Ectodermal cell (in vitro differentiated cells): ENCODE measurements around the gene NR5A2.
"Not testable (repeated sequence)": the region's sequence is repeated elsewhere in the genome, so short reads cannot be mapped to it uniquely, and the experiment has no call there.

Source experiments
- H3K27ac ChIP-seq: 2 replicates; pipeline ENCODE4 v1.7.0; 2013; ENCODE audit warnings: mild to moderate bottlenecking, low read depth, low read length; ENCODE audit not compliant: insufficient read depth, poor library complexity, severe bottlenecking
- H3K27me3 ChIP-seq: 2 replicates; pipeline ENCODE4 v1.7.0; 2013; ENCODE audit warnings: mild to moderate bottlenecking, low read length; ENCODE audit not compliant: insufficient read depth, control insufficient read depth, poor library complexity, severe bottlenecking
- H3K36me3 ChIP-seq: one replicate; pipeline ENCODE4 v1.7.0; 2013; ENCODE audit warnings: low read length; ENCODE audit not compliant: control insufficient read depth, insufficient read depth
- H3K4me1 ChIP-seq: one replicate; pipeline ENCODE4 v1.7.0; 2013; ENCODE audit warnings: low read length; ENCODE audit not compliant: control insufficient read depth, insufficient read depth
- H3K4me3 ChIP-seq: 2 replicates; pipeline ENCODE4 v1.7.0; 2013; ENCODE audit warnings: low read depth, low read length, control low read depth; ENCODE audit not compliant: insufficient read depth
- H3K9me3 ChIP-seq: 2 replicates; pipeline ENCODE4 v1.7.0; 2013; ENCODE audit warnings: mild to moderate bottlenecking, low read length, moderate library complexity; ENCODE audit not compliant: control insufficient read depth
- WGBS, 2 experiments: methylation state at CpG; one replicate each; pipeline ENCODE4 v1.1.7; 2013; ENCODE audit warnings: missing lambda C conversion rate in 2 of 2; 5-methylcytosine and 5-hydroxymethylcytosine counted together

NR5A2 gene

GRCh38 chr1:200184196-200184595 lies 156.7 kb downstream of the NR5A2 start:
- no peaks in the 10 kb centered on the region for H3K36me3 ChIP-seq
- H3K27ac ChIP-seq, result no peak overlapping the region
- H3K4me3 ChIP-seq, result no peak overlapping the region
- whole genome bisulfite sequencing, 2 experiments, result 86 to 91% methylated on average over 4 of the region's 4 CpGs
- H3K9me3 ChIP-seq, result no peaks in the 10 kb centered on the region
- no peaks in the 10 kb centered on the region for H3K4me1 ChIP-seq
- no peaks in the 10 kb centered on the region for H3K27me3 ChIP-seq

GRCh38 chr1:200185191-200185590 lies 157.7 kb downstream of the NR5A2 start:
- not testable (repeated sequence) for H3K9me3 ChIP-seq, H3K27me3 ChIP-seq, H3K27ac ChIP-seq, H3K4me3 ChIP-seq, H3K4me1 ChIP-seq, H3K36me3 ChIP-seq
- 92 to 94% methylated on average over 8 of the region's 8 CpGs for WGBS, 2 experiments

GRCh38 chr1:200187332-200187731 lies 159.8 kb downstream of the NR5A2 start:
- 85 to 96% methylated on average over 2 of the region's 2 CpGs for WGBS, 2 experiments
- not testable (repeated sequence) for H3K27ac ChIP-seq

GRCh38 chr1:200191993-200192392 lies 164.5 kb downstream of the NR5A2 start:
- H3K9me3 ChIP-seq, result no peaks in the 10 kb centered on the region
- H3K36me3 ChIP-seq, result no peaks in the 10 kb centered on the region
- no peaks in the 10 kb centered on the region for H3K4me1 ChIP-seq
- H3K4me3 ChIP-seq, result no peak overlapping the region
- H3K27me3 ChIP-seq, result no peaks in the 10 kb centered on the region
- 91 to 100% methylated on average over 1 of the region's 3 CpGs for WGBS, 2 experiments
- H3K27ac ChIP-seq, result no peak overlapping the region

More at GRCh38 chr1:200187332-200187731, 159.8 kb downstream of the NR5A2 start:
- not testable (repeated sequence) for H3K9me3 ChIP-seq, H3K36me3 ChIP-seq, H3K4me3 ChIP-seq, H3K4me1 ChIP-seq, H3K27me3 ChIP-seq

GRCh38 chr1:200194477-200194876 lies 167.0 kb downstream of the NR5A2 start:
- Histone ChIP-seq H3K27me3 (no peaks in the 10 kb centered on the region), H3K36me3 (no peaks in the 10 kb centered on the region), H3K4me1 (no peaks in the 10 kb centered on the region), H3K27ac (no peak overlapping the region), H3K4me3 (no peak overlapping the region), H3K9me3 (no peaks in the 10 kb centered on the region)
- 90 to 99% methylated on average over 7 to 8 of the region's 8 CpGs for WGBS, 2 experiments

GRCh38 chr1:200198236-200198635 lies 170.7 kb downstream of the NR5A2 start:
- Histone ChIP-seq H3K4me1 (no peaks in the 10 kb centered on the region), H3K27me3 (no peaks in the 10 kb centered on the region), H3K36me3 (no peaks in the 10 kb centered on the region), H3K27ac (no peak overlapping the region), H3K9me3 (no peaks in the 10 kb centered on the region), H3K4me3 (no peak overlapping the region)
- 79 to 82% methylated on average over 3 of the region's 3 CpGs for WGBS, 2 experiments

- H3K27ac ChIP-seq, result no peak overlapping the region
- H3K36me3 ChIP-seq, result no peaks in the 10 kb centered on the region
- H3K4me1 ChIP-seq, result no peaks in the 10 kb centered on the region
- H3K27me3 ChIP-seq, result no peaks in the 10 kb centered on the region
- H3K4me3 ChIP-seq, result no peak overlapping the region
- WGBS, 2 experiments, result 96 to 97% methylated on average over 3 to 5 of the region's 5 CpGs
- H3K9me3 ChIP-seq, result no peaks in the 10 kb centered on the region
These were observed 177.9 kb downstream of the NR5A2 start for GRCh38 chr1:200205216-200205995.

GRCh38 chr1:200206340-200206739 lies 178.8 kb downstream of the NR5A2 start:
- H3K4me3 ChIP-seq, result no peak overlapping the region
- no peaks in the 10 kb centered on the region for H3K27me3 ChIP-seq
- H3K9me3 ChIP-seq, result no peaks in the 10 kb centered on the region
- H3K27ac ChIP-seq, result no peak overlapping the region
- H3K4me1 ChIP-seq, result no peaks in the 10 kb centered on the region
- H3K36me3 ChIP-seq, result no peaks in the 10 kb centered on the region
- WGBS, 2 experiments, result 89 to 93% methylated on average over 3 of the region's 3 CpGs

- Histone ChIP-seq H3K4me1 (no peaks in the 10 kb centered on the region), H3K27ac (no peak overlapping the region), H3K36me3 (no peaks in the 10 kb centered on the region), H3K4me3 (no peak overlapping the region), H3K9me3 (no peaks in the 10 kb centered on the region), H3K27me3 (no peaks in the 10 kb centered on the region)
- 100% methylated on average over 1 of the region's 1 CpG; no CpG with 5 or more reads in 1 of the 2 experiments for WGBS, 2 experiments
These were observed 179.3 kb downstream of the NR5A2 start for GRCh38 chr1:200206761-200207160.

GRCh38 chr1:200207711-200208126 lies 180.2 kb downstream of the NR5A2 start:
- Histone ChIP-seq H3K9me3 (no peaks in the 10 kb centered on the region), H3K4me3 (no peak overlapping the region), H3K36me3 (no peaks in the 10 kb centered on the region), H3K27ac (no peak overlapping the region), H3K27me3 (no peaks in the 10 kb centered on the region), H3K4me1 (no peaks in the 10 kb centered on the region)
- 93 to 94% methylated on average over 6 of the region's 6 CpGs for WGBS, 2 experiments
